Activated CD4-positive, alpha-beta T cell treated with anti-CD3 and anti-CD28 coated beads, Interleukin-2, amount 10 ng/mL, durations not matched to agents 7 days and 5 days (primary cell): Measurements from ENCODE around the gene GALNT5. TPM values are rescaled to one million over a fixed set of nuclear protein-coding genes. Genes with fewer than 3 reads are reported as not detected.

Experiments
- CTCF ChIA-PET: fragments of 350-600 bp; sonication (Branson Sonifier 250); formaldehyde crosslinking; loops from one replicate; lab custom pipeline; 2021; ENCODE audit warnings: antibody characterized with exemption; lab: Charles Lee
- POLR2A ChIA-PET: fragments of 350-600 bp; sonication (Branson Sonifier 250); formaldehyde crosslinking; loops from one replicate; lab custom pipeline; 2021; ENCODE audit warnings: antibody characterized with exemption; lab: Charles Lee
- DNase-seq: peaks from one replicate; pipeline ENCODE4 v3.0.0-alpha.2; 2020
- H3K27ac Mint-ChIP-seq: one replicate; pipeline ENCODE4 v1.8.0; 2021; ENCODE audit warnings: mild to moderate bottlenecking, moderate library complexity, mixed read lengths
- H3K27me3 Mint-ChIP-seq: one replicate; pipeline ENCODE4 v1.8.0; 2021; ENCODE audit warnings: mixed read lengths
- H3K36me3 Mint-ChIP-seq: one replicate; pipeline ENCODE4 v1.8.0; 2021; ENCODE audit warnings: low read depth, mixed read lengths
- H3K4me1 Mint-ChIP-seq: one replicate; pipeline ENCODE4 v1.8.0; 2021; ENCODE audit warnings: mixed read lengths
- H3K4me3 Mint-ChIP-seq: one replicate; pipeline ENCODE4 v1.8.0; 2021; ENCODE audit warnings: mild to moderate bottlenecking, moderate library complexity, mixed read lengths
- H3K9me3 Mint-ChIP-seq: one replicate; pipeline ENCODE4 v1.8.0; 2021; ENCODE audit warnings: mixed read lengths
- total RNA-seq, 2 experiments: library from RNA; stranded (reverse); gene quantifications; one replicate each; pipeline ENCODE4 v1.2.3, GENCODE V29; 2021

The GALNT5 gene
- total RNA-seq, 2 experiments from 2014 or later, result not detected

- Mint-ChIP-seq H3K27ac (no peak overlapping the region), H3K36me3 (no peaks in the 10 kb centered on the region), H3K9me3 (no peaks in the 10 kb centered on the region), H3K4me3 (no peak overlapping the region), H3K27me3 (peaks cover 8% of the 10 kb centered on the region), H3K4me1 (peaks cover 26% of the 10 kb centered on the region)
- no peak for DNase-seq
- POLR2A ChIA-PET, result interaction anchor here (0.6 kb wide), 1 partner anchor 49 kb away, joined by 3 read pairs; no protein-coding TSS in a partner anchor
- CTCF ChIA-PET, result interaction anchor here (1.2 kb wide), 1 partner anchor 768 kb away, joined by 3 read pairs; no protein-coding TSS in a partner anchor
These were observed 879 bp upstream of the GALNT5 start for GRCh38 chr2:157256626-157257025.

- POLR2A ChIA-PET, result no interaction called here
- no peaks in the 10 kb centered on the region for H3K36me3 Mint-ChIP-seq
- peaks cover 2% of the 10 kb centered on the region for H3K27me3 Mint-ChIP-seq
- H3K27ac Mint-ChIP-seq, result no peak overlapping the region
- DNase-seq, result no peak
- H3K4me1 Mint-ChIP-seq, result peaks cover 29% of the 10 kb centered on the region
- H3K4me3 Mint-ChIP-seq, result no peak overlapping the region
- CTCF ChIA-PET, result interaction anchor here (1.2 kb wide), 1 partner anchor 43 kb away, joined by 3 read pairs; no protein-coding TSS in a partner anchor
- no peaks in the 10 kb centered on the region for H3K9me3 Mint-ChIP-seq
These were observed 1.2 kb downstream of the GALNT5 start for GRCh38 chr2:157258520-157259326.

- Mint-ChIP-seq H3K27me3 (no peaks in the 10 kb centered on the region), H3K36me3 (no peaks in the 10 kb centered on the region), H3K9me3 (no peaks in the 10 kb centered on the region), H3K27ac (no peak overlapping the region), H3K4me3 (no peak overlapping the region), H3K4me1 (peaks cover 29% of the 10 kb centered on the region)
- ChIA-PET CTCF (no interaction called here), POLR2A (no interaction called here)
- DNase-seq, result no peak
These were observed 1.9 kb downstream of the GALNT5 start for GRCh38 chr2:157259386-157259785.

GRCh38 chr2:157259960-157260359 lies 2.5 kb downstream of the GALNT5 start:
- H3K36me3 Mint-ChIP-seq, result no peaks in the 10 kb centered on the region
- H3K9me3 Mint-ChIP-seq, result no peaks in the 10 kb centered on the region
- peaks cover 29% of the 10 kb centered on the region for H3K4me1 Mint-ChIP-seq
- ChIA-PET CTCF (interaction anchor here (0.6 to 1.1 kb wide), 3 partner anchors 12 to 933 kb away, joined by 3 to 4 read pairs (median 4); no protein-coding TSS in a partner anchor), POLR2A (no interaction called here)
- H3K27ac Mint-ChIP-seq, result no peak overlapping the region
- DNase-seq, result no peak
- H3K4me3 Mint-ChIP-seq, result no peak overlapping the region
- no peaks in the 10 kb centered on the region for H3K27me3 Mint-ChIP-seq

- ChIA-PET POLR2A (no interaction called here), CTCF (interaction anchor here (0.6 to 1.1 kb wide), 4 partner anchors 11 to 932 kb away, joined by 3 to 4 read pairs (median 4); no protein-coding TSS in a partner anchor)
- H3K27ac Mint-ChIP-seq, result no peak overlapping the region
- no peaks in the 10 kb centered on the region for H3K9me3 Mint-ChIP-seq
- H3K4me1 Mint-ChIP-seq, result peaks cover 29% of the 10 kb centered on the region
- H3K4me3 Mint-ChIP-seq, result peak overlapping the region; percentile 43
- no peaks in the 10 kb centered on the region for H3K27me3 Mint-ChIP-seq
- DNase-seq, result no peak
- H3K36me3 Mint-ChIP-seq, result no peaks in the 10 kb centered on the region
These were observed 3.2 kb downstream of the GALNT5 start for GRCh38 chr2:157260533-157261198.

- POLR2A ChIA-PET, result no interaction called here
- peak; percentile 6 for DNase-seq
- H3K4me1 Mint-ChIP-seq, result peaks cover 29% of the 10 kb centered on the region
- CTCF ChIA-PET, result interaction anchor here (0.6 to 1.1 kb wide), 4 partner anchors 10 to 67 kb away, joined by 3 to 4 read pairs (median 3); no protein-coding TSS in a partner anchor
- no peak overlapping the region for H3K27ac Mint-ChIP-seq
- H3K9me3 Mint-ChIP-seq, result no peaks in the 10 kb centered on the region
- H3K4me3 Mint-ChIP-seq, result peak overlapping the region; percentile 43
- H3K27me3 Mint-ChIP-seq, result no peaks in the 10 kb centered on the region
- no peaks in the 10 kb centered on the region for H3K36me3 Mint-ChIP-seq
These were observed 3.8 kb downstream of the GALNT5 start for GRCh38 chr2:157261199-157261782.

GRCh38 chr2:157262248-157262647 lies 4.7 kb downstream of the GALNT5 start:
- H3K27ac Mint-ChIP-seq, result no peak overlapping the region
- H3K9me3 Mint-ChIP-seq, result no peaks in the 10 kb centered on the region
- no peaks in the 10 kb centered on the region for H3K27me3 Mint-ChIP-seq
- peaks cover 25% of the 10 kb centered on the region for H3K4me1 Mint-ChIP-seq
- ChIA-PET CTCF (interaction anchor here (1.7 kb wide), 1 partner anchor 40 kb away, joined by 4 read pairs; no protein-coding TSS in a partner anchor), POLR2A (no interaction called here)
- no peaks in the 10 kb centered on the region for H3K36me3 Mint-ChIP-seq
- DNase-seq, result no peak
- H3K4me3 Mint-ChIP-seq, result no peak overlapping the region

- CTCF ChIA-PET, result interaction anchor here (0.6 to 1.2 kb wide), 2 partner anchors 86 to 230 kb away, joined by 3 read pairs; no protein-coding TSS in a partner anchor
- H3K9me3 Mint-ChIP-seq, result no peaks in the 10 kb centered on the region
- no peaks in the 10 kb centered on the region for H3K27me3 Mint-ChIP-seq
- no peak overlapping the region for H3K27ac Mint-ChIP-seq
- POLR2A ChIA-PET, result no interaction called here
- DNase-seq, result no peak
- H3K36me3 Mint-ChIP-seq, result no peaks in the 10 kb centered on the region
- peaks cover 19% of the 10 kb centered on the region for H3K4me1 Mint-ChIP-seq
- no peak overlapping the region for H3K4me3 Mint-ChIP-seq
These were observed 6.6 kb downstream of the GALNT5 start for GRCh38 chr2:157264099-157264498.

GRCh38 chr2:157265825-157266224 lies 8.3 kb downstream of the GALNT5 start:
- H3K4me1 Mint-ChIP-seq, result peaks cover 16% of the 10 kb centered on the region
- H3K9me3 Mint-ChIP-seq, result no peaks in the 10 kb centered on the region
- no peak for DNase-seq
- no peak overlapping the region for H3K4me3 Mint-ChIP-seq
- no peak overlapping the region for H3K27ac Mint-ChIP-seq
- no peaks in the 10 kb centered on the region for H3K36me3 Mint-ChIP-seq
- H3K27me3 Mint-ChIP-seq, result no peaks in the 10 kb centered on the region
- ChIA-PET CTCF (interaction anchor here (1.3 kb wide), 1 partner anchor 16 kb away, joined by 3 read pairs; no protein-coding TSS in a partner anchor), POLR2A (no interaction called here)

- H3K4me1 Mint-ChIP-seq, result peaks cover 22% of the 10 kb centered on the region
- no peak for DNase-seq
- H3K9me3 Mint-ChIP-seq, result no peaks in the 10 kb centered on the region
- no peak overlapping the region for H3K4me3 Mint-ChIP-seq
- POLR2A ChIA-PET, result interaction anchor here (0.6 kb wide), 1 partner anchor 784 kb away, joined by 3 read pairs; no protein-coding TSS in a partner anchor
- no peaks in the 10 kb centered on the region for H3K27me3 Mint-ChIP-seq
- H3K27ac Mint-ChIP-seq, result no peak overlapping the region
- CTCF ChIA-PET, result no interaction called here
- H3K36me3 Mint-ChIP-seq, result no peaks in the 10 kb centered on the region
These were observed 10.0 kb downstream of the GALNT5 start for GRCh38 chr2:157267476-157267875.

- Mint-ChIP-seq H3K9me3 (no peaks in the 10 kb centered on the region), H3K27ac (no peak overlapping the region), H3K27me3 (no peaks in the 10 kb centered on the region), H3K4me3 (no peak overlapping the region), H3K36me3 (peaks cover 2% of the 10 kb centered on the region), H3K4me1 (peaks cover 20% of the 10 kb centered on the region)
- ChIA-PET CTCF (no interaction called here), POLR2A (interaction anchor here (0.5 kb wide), 1 partner anchor 133 kb away, joined by 3 read pairs; no protein-coding TSS in a partner anchor)
- no peak for DNase-seq
These were observed 11.6 kb downstream of the GALNT5 start for GRCh38 chr2:157269060-157269459.

- peaks cover 20% of the 10 kb centered on the region for H3K4me1 Mint-ChIP-seq
- CTCF ChIA-PET, result interaction anchor here (3.1 kb wide), 1 partner anchor 16 kb away, joined by 7 read pairs; no protein-coding TSS in a partner anchor
- no peak overlapping the region for H3K4me3 Mint-ChIP-seq
- DNase-seq, result no peak
- peaks cover 2% of the 10 kb centered on the region for H3K36me3 Mint-ChIP-seq
- POLR2A ChIA-PET, result no interaction called here
- H3K27ac Mint-ChIP-seq, result no peak overlapping the region
- no peaks in the 10 kb centered on the region for H3K27me3 Mint-ChIP-seq
- no peaks in the 10 kb centered on the region for H3K9me3 Mint-ChIP-seq
These were observed 12.4 kb downstream of the GALNT5 start for GRCh38 chr2:157269922-157270321.
